GM23338 (cell line): ENCODE measurements around the gene SLC39A7. TPM values are rescaled to one million over a fixed set of nuclear protein-coding genes. Genes with fewer than 3 reads are reported as not detected.

Experiments
- ATAC-seq: fragments of 200-7000 bp; cut with Tn5 transposase; 3 replicates; pipeline ENCODE4 v1.9.1; 2020
- DNase-seq: peaks from one replicate; pipeline ENCODE4 v3.0.0-alpha.2; 2015; ENCODE audit warnings: low spot score
- H2AFZ ChIP-seq: fragments of 200-600 bp; sonication (generic); 2 replicates; pipeline ENCODE4 v1.8.0; 2016; ENCODE audit warnings: antibody characterized with exemption, mild to moderate bottlenecking, moderate library complexity
- H3F3A ChIP-seq: fragments of 200-600 bp; sonication (generic); replicated peaks from 2 replicates; pipeline ENCODE4 v1.8.0; 2017; ENCODE audit warnings: antibody characterized with exemption, mixed run types, low read depth
- H3K27ac ChIP-seq: fragments of 200-600 bp; sonication (generic); 2 replicates; pipeline ENCODE4 v1.6.1; 2016; ENCODE audit warnings: low read depth
- H3K27me3 ChIP-seq: fragments of 200-600 bp; sonication (generic); 2 replicates; pipeline ENCODE4 v1.8.0; 2016; ENCODE audit warnings: mild to moderate bottlenecking, mixed run types, moderate library complexity; ENCODE audit not compliant: insufficient read depth
- H3K36me3 ChIP-seq: fragments of 200-600 bp; sonication (generic); 2 replicates; pipeline ENCODE4 v1.8.0; 2016; ENCODE audit warnings: mild to moderate bottlenecking; ENCODE audit not compliant: insufficient read depth
- H3K4me1 ChIP-seq: fragments of 200-600 bp; sonication (generic); 2 replicates; pipeline ENCODE4 v1.8.0; 2016; ENCODE audit warnings: mild to moderate bottlenecking, moderate library complexity; ENCODE audit not compliant: insufficient read depth
- H3K4me2 ChIP-seq: fragments of 200-600 bp; sonication (generic); 2 replicates; pipeline ENCODE4 v1.7.1; 2017; ENCODE audit warnings: mixed run types
- H3K4me3 ChIP-seq: fragments of 200-600 bp; sonication (generic); 2 replicates; pipeline ENCODE4 v1.6.1; 2016; ENCODE audit warnings: mixed run types
- H3K79me2 ChIP-seq: fragments of 200-600 bp; sonication (generic); replicated peaks from 2 replicates; pipeline ENCODE4 v1.8.0; 2017; ENCODE audit warnings: mild to moderate bottlenecking; ENCODE audit not compliant: insufficient read depth
- H3K9me2 ChIP-seq: fragments of 200-600 bp; sonication (generic); 2 replicates; pipeline ENCODE4 v1.8.0; 2017; ENCODE audit not compliant: insufficient read depth
- H4K20me1 ChIP-seq: fragments of 200-600 bp; sonication (generic); replicated peaks from 2 replicates; pipeline ENCODE4 v1.8.0; 2017; ENCODE audit warnings: mild to moderate bottlenecking; ENCODE audit not compliant: insufficient read depth
- H3K27ac Mint-ChIP-seq: 2 replicates; pipeline ENCODE4 v1.8.0; 2020; ENCODE audit warnings: inconsistent platforms, mild to moderate bottlenecking, moderate library complexity, mixed read lengths
- H3K27me3 Mint-ChIP-seq: 3 replicates; pipeline ENCODE4 v1.8.0; 2022; ENCODE audit warnings: low read depth, mild to moderate bottlenecking, moderate library complexity, mixed read lengths, inconsistent platforms; ENCODE audit not compliant: insufficient read depth, poor library complexity
- H3K36me3 Mint-ChIP-seq: 3 replicates; pipeline ENCODE4 v1.8.0; 2021; ENCODE audit warnings: low read depth, mild to moderate bottlenecking, inconsistent platforms, moderate library complexity, mixed read lengths
- H3K4me1 Mint-ChIP-seq: 3 replicates; pipeline ENCODE4 v1.8.0; 2020; ENCODE audit warnings: mild to moderate bottlenecking, inconsistent platforms, mixed read lengths
- H3K4me3 Mint-ChIP-seq: 3 replicates; pipeline ENCODE4 v1.8.0; 2021; ENCODE audit warnings: moderate library complexity, mild to moderate bottlenecking, inconsistent platforms, mixed read lengths
- H3K9me3 Mint-ChIP-seq: 3 replicates; pipeline ENCODE4 v1.8.0; 2020; ENCODE audit warnings: moderate library complexity, mild to moderate bottlenecking, inconsistent platforms, mixed read lengths
- CREB1 ChIP-seq: fragments of 250-450 bp; sonication (Bioruptor Pico); IDR thresholded peaks from 2 replicates; pipeline ENCODE4 v1.5.0; 2020; ENCODE audit warnings: low read depth, mild to moderate bottlenecking, moderate library complexity
- CTCF ChIP-seq, 2 experiments: fragments of 200-600 bp in 1 of 2; sonication (generic) in 1 of 2; conservative IDR thresholded peaks; 2 replicates each; pipeline versions ENCODE4 v1.5.1 to v1.6.1; 2016 to 2017; ENCODE audit warnings: antibody characterized with exemption in 2 of 2, low read depth in 2 of 2, mild to moderate bottlenecking in 2 of 2, moderate library complexity in 1 of 2
- ETS1 ChIP-seq: IDR thresholded peaks from 2 replicates; pipeline ENCODE4 v1.6.1; 2016; ENCODE audit warnings: antibody characterized with exemption
- EZH2 ChIP-seq: fragments of 200-600 bp; sonication (generic); IDR thresholded peaks from one replicate; pipeline ENCODE4 v1.8.0; 2017; ENCODE audit warnings: antibody characterized with exemption, mild to moderate bottlenecking, low read depth; ENCODE audit not compliant: unreplicated experiment
- EZH2phosphoT487 ChIP-seq: fragments of 200-600 bp; sonication (generic); IDR thresholded peaks from one replicate; pipeline ENCODE4 v1.8.1; 2018; ENCODE audit warnings: antibody characterized with exemption; ENCODE audit not compliant: unreplicated experiment
- JUNB ChIP-seq: IDR thresholded peaks from one replicate; pipeline ENCODE4 v1.6.1; 2016; ENCODE audit warnings: antibody characterized with exemption; ENCODE audit not compliant: unreplicated experiment
- NANOG ChIP-seq: IDR thresholded peaks from 2 replicates; pipeline ENCODE4 v1.6.1; 2016; ENCODE audit warnings: antibody characterized with exemption, borderline replicate concordance
- POLR2AphosphoS5 ChIP-seq: IDR thresholded peaks from 2 replicates; pipeline ENCODE4 v1.6.1; 2016; ENCODE audit warnings: antibody characterized with exemption, low read depth
- REST ChIP-seq: IDR thresholded peaks from one replicate; pipeline ENCODE4 v1.6.1; 2018; ENCODE audit warnings: antibody characterized with exemption; ENCODE audit not compliant: unreplicated experiment
- STAT1 ChIP-seq: IDR thresholded peaks from one replicate; pipeline ENCODE4 v1.6.1; 2016; ENCODE audit warnings: antibody characterized with exemption; ENCODE audit not compliant: unreplicated experiment
- ZNF114 ChIP-seq: fragments of 250-450 bp; sonication (Bioruptor Pico); IDR thresholded peaks from 2 replicates; pipeline ENCODE4 v1.5.0; 2020; ENCODE audit warnings: mild to moderate bottlenecking, moderate library complexity
- ZNF331 ChIP-seq: fragments of 250-450 bp; sonication (Bioruptor Pico); IDR thresholded peaks from 2 replicates; pipeline ENCODE4 v1.5.0; 2020; ENCODE audit warnings: low read depth, mild to moderate bottlenecking, moderate library complexity
- ZNF462 ChIP-seq: fragments of 250-450 bp; sonication (Bioruptor Pico); IDR thresholded peaks from 2 replicates; pipeline ENCODE4 v1.5.0; 2020; ENCODE audit warnings: mild to moderate bottlenecking, moderate library complexity
- polyA plus RNA-seq: library from polyadenylated mRNA; unstranded; fragments of >200 nt; fragmentation: Nextera tagmentation; extraction: Ambion mirVana; gene quantifications from 2 replicates; pipeline ENCODE4 v1.2.1, GENCODE V29; 2016
- total RNA-seq: library from RNA; depleted of rRNA; stranded (reverse); fragments of >200 nt; shearing (Covaris generic); gene quantifications from 2 replicates; pipeline ENCODE4 v1.2.3, GENCODE V29; 2014

The SLC39A7 gene
- total and polyA plus RNA-seq, 2 experiments from 2014 or later: 9.0 to 75.9 TPM

GRCh38 chr6:33215271-33216116 lies 14.8 kb downstream of the SLC39A7 start:
- DNase-seq: no peak
- no peak overlapping the region for H3K27ac ChIP-seq
- Mint-ChIP-seq H3K27ac (no peak overlapping the region), H3K9me3 (peaks cover 3% of the 10 kb centered on the region; the same call in 1 of the 3 replicates), H3K4me1 (peaks cover 31% of the 10 kb centered on the region), H3K4me3 (peak overlapping the region; percentile 15; the same call in 1 of the 3 replicates), H3K36me3 (peaks cover 2% of the 10 kb centered on the region), H3K27me3 (peaks cover 80% of the 10 kb centered on the region)
- no peak overlapping the region for H3K4me3 ChIP-seq
- peaks cover 38% of the 10 kb centered on the region for H3K4me1 ChIP-seq
- H3K27me3 ChIP-seq: peaks cover 98% of the 10 kb centered on the region
- TF ChIP-seq EZH2phosphoT487 (no peak), REST (no peak), JUNB (no peak), ETS1 (no peak), STAT1 (no peak), CTCF (conservative IDR thresholded peaks at IDR 0.05; ENCODE audit: low read depth in 2 of 2) (no peak), POLR2AphosphoS5 (no peak), ZNF331 (CRISPR knock-in tag) (no peak), ZNF462 (CRISPR knock-in tag) (no peak), ZNF114 (CRISPR knock-in tag) (no peak), CREB1 (no peak), EZH2 (no peak), NANOG (no peak)
- H3F3A ChIP-seq: peaks cover 7% of the 10 kb centered on the region; the same call in 1 of the 2 replicates
- ATAC-seq: no peak
- no peaks in the 10 kb centered on the region for H3K79me2 ChIP-seq
- no peaks in the 10 kb centered on the region for H3K9me2 ChIP-seq
- H4K20me1 ChIP-seq: peaks cover 14% of the 10 kb centered on the region
- H3K4me2 ChIP-seq: no peak overlapping the region
- H3K36me3 ChIP-seq: no peaks in the 10 kb centered on the region
- H2AFZ ChIP-seq: no peak overlapping the region
